ENCODE data around the gene E2F3.

DNA sequence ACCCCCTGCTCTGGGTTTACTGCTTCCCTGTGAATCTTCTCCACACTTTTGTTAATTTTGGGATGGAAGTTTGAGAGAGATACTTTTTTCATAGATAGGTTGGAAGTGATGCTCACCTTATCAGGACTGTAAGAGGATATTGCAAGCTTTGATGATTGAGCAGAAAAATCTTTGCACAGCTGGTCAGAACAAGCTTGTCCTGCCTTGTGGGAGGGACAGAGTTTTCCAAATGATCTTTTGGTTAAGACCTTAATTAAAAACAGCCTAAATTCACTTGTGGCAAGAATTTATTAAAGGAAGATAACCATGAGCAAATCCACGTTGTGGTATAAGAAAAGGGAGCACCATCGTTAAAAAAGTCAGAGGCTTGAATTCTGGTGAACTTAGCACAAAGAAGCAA, 32.2 kb downstream of the E2F3 start:
- TF ChIP-seq POLR2A (IDR thresholded peaks at IDR 0.05) (no peak), EP300 (IDR thresholded peaks at IDR 0.05; ENCODE audit: low read depth) (no peak), POLR2AphosphoS5 (IDR thresholded peaks at IDR 0.05) (no peak)
- TF ChIP-seq, protein P1, sequence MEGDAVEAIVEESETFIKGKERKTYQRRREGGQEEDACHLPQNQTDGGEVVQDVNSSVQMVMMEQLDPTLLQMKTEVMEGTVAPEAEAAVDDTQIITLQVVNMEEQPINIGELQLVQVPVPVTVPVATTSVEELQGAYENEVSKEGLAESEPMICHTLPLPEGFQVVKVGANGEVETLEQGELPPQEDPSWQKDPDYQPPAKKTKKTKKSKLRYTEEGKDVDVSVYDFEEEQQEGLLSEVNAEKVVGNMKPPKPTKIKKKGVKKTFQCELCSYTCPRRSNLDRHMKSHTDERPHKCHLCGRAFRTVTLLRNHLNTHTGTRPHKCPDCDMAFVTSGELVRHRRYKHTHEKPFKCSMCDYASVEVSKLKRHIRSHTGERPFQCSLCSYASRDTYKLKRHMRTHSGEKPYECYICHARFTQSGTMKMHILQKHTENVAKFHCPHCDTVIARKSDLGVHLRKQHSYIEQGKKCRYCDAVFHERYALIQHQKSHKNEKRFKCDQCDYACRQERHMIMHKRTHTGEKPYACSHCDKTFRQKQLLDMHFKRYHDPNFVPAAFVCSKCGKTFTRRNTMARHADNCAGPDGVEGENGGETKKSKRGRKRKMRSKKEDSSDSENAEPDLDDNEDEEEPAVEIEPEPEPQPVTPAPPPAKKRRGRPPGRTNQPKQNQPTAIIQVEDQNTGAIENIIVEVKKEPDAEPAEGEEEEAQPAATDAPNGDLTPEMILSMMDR (IDR thresholded peaks at IDR 0.05), result no peak

All from transverse colon (tissue), 4 donors.